GM10248 (cell line): ENCODE data around the gene CSAG3.

Experiments used
- CTCF ChIA-PET: fragments of 300-600 bp; sonication (Branson Sonifier 250); formaldehyde crosslinking; extraction: SDS; loops from one replicate; lab custom pipeline; 2021; ENCODE audit warnings: antibody characterized with exemption; lab: Yijun Ruan, JAX
- POLR2A ChIA-PET: fragments of 350-650 bp; sonication (Branson Sonifier 250); formaldehyde crosslinking; extraction: SDS; loops from one replicate; lab custom pipeline; 2020; ENCODE audit warnings: antibody characterized with exemption; lab: Yijun Ruan, JAX
- DNase-seq: peaks from one replicate; pipeline ENCODE4 v3.0.0; 2012; ENCODE audit errors: extremely low spot score
- TF ChIP-seq, protein P1 (sequence below): IDR thresholded peaks from 2 replicates; pipeline ENCODE4 v1.5.1; 2012; ENCODE audit warnings: mild to moderate bottlenecking, low read depth; ENCODE audit errors: extremely low read depth, missing control alignments, control extremely low read depth

The CSAG3 gene

DNA sequence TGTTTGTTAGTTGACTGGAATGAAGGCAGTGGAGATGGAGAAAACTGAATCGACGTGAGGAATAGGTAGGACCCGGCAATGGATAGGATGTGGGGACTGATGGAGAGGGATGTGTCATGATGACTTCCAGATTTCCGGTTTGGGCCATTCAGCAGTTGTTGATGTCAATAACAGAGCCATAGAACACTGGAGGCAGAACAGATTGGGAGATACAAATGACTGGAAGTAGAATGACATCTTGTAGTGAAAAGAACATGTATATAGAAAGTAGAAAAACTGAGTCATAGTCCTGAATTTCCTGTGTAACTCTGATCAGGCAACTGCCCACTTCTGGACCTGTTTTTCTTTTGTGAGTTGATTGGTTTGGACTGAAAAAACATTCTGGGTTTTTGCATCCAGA is 47.0 kb downstream of the CSAG3 start:
- TF ChIP-seq, protein P1, sequence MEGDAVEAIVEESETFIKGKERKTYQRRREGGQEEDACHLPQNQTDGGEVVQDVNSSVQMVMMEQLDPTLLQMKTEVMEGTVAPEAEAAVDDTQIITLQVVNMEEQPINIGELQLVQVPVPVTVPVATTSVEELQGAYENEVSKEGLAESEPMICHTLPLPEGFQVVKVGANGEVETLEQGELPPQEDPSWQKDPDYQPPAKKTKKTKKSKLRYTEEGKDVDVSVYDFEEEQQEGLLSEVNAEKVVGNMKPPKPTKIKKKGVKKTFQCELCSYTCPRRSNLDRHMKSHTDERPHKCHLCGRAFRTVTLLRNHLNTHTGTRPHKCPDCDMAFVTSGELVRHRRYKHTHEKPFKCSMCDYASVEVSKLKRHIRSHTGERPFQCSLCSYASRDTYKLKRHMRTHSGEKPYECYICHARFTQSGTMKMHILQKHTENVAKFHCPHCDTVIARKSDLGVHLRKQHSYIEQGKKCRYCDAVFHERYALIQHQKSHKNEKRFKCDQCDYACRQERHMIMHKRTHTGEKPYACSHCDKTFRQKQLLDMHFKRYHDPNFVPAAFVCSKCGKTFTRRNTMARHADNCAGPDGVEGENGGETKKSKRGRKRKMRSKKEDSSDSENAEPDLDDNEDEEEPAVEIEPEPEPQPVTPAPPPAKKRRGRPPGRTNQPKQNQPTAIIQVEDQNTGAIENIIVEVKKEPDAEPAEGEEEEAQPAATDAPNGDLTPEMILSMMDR, result no peak
- POLR2A ChIA-PET, result no interaction called here
- no peak for DNase-seq
- CTCF ChIA-PET, result interaction anchor here (1.7 kb wide), 1 partner anchor 16 kb away, joined by 4 read pairs; no protein-coding TSS in a partner anchor
